Measurements from ENCODE around the gene SLC25A52.

Gene SLC25A52

DNA sequence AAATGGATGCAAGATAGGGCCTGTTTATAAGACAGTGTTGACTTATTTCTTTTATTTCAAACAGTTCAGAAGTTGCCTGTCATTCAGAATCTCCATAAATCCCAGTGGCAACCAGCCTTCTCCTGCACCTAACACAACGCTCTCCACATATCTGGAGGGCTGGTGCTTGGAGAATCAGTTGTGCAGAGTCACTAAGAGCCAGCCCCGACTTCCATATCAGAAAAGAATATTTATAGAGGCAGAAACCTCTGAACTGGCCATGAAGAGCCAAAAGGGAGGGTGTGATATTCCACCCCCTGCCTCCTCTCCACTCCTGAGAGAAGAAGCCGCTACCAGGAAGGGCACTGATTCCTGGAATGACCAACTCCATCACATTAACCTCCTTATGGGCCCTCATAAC, 42.3 kb downstream of the SLC25A52 start:
- H3K9ac ChIP-seq (ENCODE audit: low read depth, low read length, poor library complexity, severe bottlenecking) = no peak overlapping the region
- H3K4me1 ChIP-seq (ENCODE audit: insufficient read depth, low read length, poor library complexity, severe bottlenecking) = no peaks in the 10 kb centered on the region
- H3K36me3 ChIP-seq (ENCODE audit: insufficient read depth, low read length) = no peaks in the 10 kb centered on the region
- H3K9me2 ChIP-seq (replicated peaks; ENCODE audit: low read depth, low read length) = no peaks in the 10 kb centered on the region
- 0 out of 2 replicates have a peak, but pooled peaks cover 8% of the 10 kb centered on the region for H3K9me3 ChIP-seq (ENCODE audit: insufficient read depth, low read depth, low read length)
- H2AFZ ChIP-seq (ENCODE audit: low read length) = no peak overlapping the region
- no peak overlapping the region for H3K4me2 ChIP-seq (ENCODE audit: low read depth, low read length, poor library complexity, severe bottlenecking)
- H3K79me2 ChIP-seq (ENCODE audit: insufficient read depth, low read length) = no peaks in the 10 kb centered on the region
- no peaks in the 10 kb centered on the region for H4K20me1 ChIP-seq (ENCODE audit: insufficient read depth, low read length, poor library complexity, severe bottlenecking)
- no peaks in the 10 kb centered on the region for H3F3A ChIP-seq (ENCODE audit: low read depth)
- H3K27me3 ChIP-seq (ENCODE audit: insufficient read depth, low read length, poor library complexity, severe bottlenecking) = no peaks in the 10 kb centered on the region
- H3K4me3 ChIP-seq (ENCODE audit: low read length, poor library complexity, severe bottlenecking) = no peak overlapping the region
- TF ChIP-seq EZH2phosphoT487 (IDR thresholded peaks at IDR 0.05; ENCODE audit: borderline replicate concordance) = no peak
- TF ChIP-seq, protein P1, sequence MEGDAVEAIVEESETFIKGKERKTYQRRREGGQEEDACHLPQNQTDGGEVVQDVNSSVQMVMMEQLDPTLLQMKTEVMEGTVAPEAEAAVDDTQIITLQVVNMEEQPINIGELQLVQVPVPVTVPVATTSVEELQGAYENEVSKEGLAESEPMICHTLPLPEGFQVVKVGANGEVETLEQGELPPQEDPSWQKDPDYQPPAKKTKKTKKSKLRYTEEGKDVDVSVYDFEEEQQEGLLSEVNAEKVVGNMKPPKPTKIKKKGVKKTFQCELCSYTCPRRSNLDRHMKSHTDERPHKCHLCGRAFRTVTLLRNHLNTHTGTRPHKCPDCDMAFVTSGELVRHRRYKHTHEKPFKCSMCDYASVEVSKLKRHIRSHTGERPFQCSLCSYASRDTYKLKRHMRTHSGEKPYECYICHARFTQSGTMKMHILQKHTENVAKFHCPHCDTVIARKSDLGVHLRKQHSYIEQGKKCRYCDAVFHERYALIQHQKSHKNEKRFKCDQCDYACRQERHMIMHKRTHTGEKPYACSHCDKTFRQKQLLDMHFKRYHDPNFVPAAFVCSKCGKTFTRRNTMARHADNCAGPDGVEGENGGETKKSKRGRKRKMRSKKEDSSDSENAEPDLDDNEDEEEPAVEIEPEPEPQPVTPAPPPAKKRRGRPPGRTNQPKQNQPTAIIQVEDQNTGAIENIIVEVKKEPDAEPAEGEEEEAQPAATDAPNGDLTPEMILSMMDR (conservative IDR thresholded peaks at IDR 0.05; ENCODE audit: low read length) = no peak

DNA sequence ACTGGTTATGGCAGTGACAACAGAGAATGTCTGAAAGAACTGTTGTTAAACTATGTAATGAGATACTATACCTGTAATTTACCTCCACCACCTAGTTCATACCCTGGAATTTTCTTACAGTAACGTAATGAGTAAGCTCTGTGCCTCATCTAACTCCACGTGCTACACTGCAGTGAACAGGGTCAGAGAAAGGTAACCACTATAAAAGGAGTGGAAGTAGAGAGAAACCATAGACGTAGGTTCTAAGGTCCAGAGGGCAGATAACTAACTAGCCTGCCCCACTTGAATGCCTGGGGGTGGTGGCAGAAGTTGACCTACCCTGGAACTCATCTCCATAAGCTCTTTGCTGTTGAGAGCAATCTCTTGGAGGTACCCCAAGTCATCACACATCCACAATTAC, 44.3 kb downstream of the SLC25A52 start:
- no peak overlapping the region for H3K4me2 ChIP-seq (ENCODE audit: low read depth, low read length, poor library complexity, severe bottlenecking)
- no peaks in the 10 kb centered on the region for H3K27me3 ChIP-seq (ENCODE audit: insufficient read depth, low read length, poor library complexity, severe bottlenecking)
- H3K9ac ChIP-seq (ENCODE audit: low read depth, low read length, poor library complexity, severe bottlenecking) = no peak overlapping the region
- 0 out of 2 replicates have a peak, but pooled peaks cover 8% of the 10 kb centered on the region for H3K9me3 ChIP-seq (ENCODE audit: insufficient read depth, low read depth, low read length)
- no peaks in the 10 kb centered on the region for H4K20me1 ChIP-seq (ENCODE audit: insufficient read depth, low read length, poor library complexity, severe bottlenecking)
- H3K9me2 ChIP-seq (replicated peaks; ENCODE audit: low read depth, low read length) = no peaks in the 10 kb centered on the region
- no peaks in the 10 kb centered on the region for H3K36me3 ChIP-seq (ENCODE audit: insufficient read depth, low read length)
- no peaks in the 10 kb centered on the region for H3F3A ChIP-seq (ENCODE audit: low read depth)
- no peak overlapping the region for H2AFZ ChIP-seq (ENCODE audit: low read length)
- no peak for TF ChIP-seq EZH2phosphoT487 (IDR thresholded peaks at IDR 0.05; ENCODE audit: borderline replicate concordance)
- TF ChIP-seq, protein P1 (conservative IDR thresholded peaks at IDR 0.05; ENCODE audit: low read length) = no peak
- no peaks in the 10 kb centered on the region for H3K4me1 ChIP-seq (ENCODE audit: insufficient read depth, low read length, poor library complexity, severe bottlenecking)
- no peaks in the 10 kb centered on the region for H3K79me2 ChIP-seq (ENCODE audit: insufficient read depth, low read length)
- H3K4me3 ChIP-seq (ENCODE audit: low read length, poor library complexity, severe bottlenecking) = no peak overlapping the region

DNA sequence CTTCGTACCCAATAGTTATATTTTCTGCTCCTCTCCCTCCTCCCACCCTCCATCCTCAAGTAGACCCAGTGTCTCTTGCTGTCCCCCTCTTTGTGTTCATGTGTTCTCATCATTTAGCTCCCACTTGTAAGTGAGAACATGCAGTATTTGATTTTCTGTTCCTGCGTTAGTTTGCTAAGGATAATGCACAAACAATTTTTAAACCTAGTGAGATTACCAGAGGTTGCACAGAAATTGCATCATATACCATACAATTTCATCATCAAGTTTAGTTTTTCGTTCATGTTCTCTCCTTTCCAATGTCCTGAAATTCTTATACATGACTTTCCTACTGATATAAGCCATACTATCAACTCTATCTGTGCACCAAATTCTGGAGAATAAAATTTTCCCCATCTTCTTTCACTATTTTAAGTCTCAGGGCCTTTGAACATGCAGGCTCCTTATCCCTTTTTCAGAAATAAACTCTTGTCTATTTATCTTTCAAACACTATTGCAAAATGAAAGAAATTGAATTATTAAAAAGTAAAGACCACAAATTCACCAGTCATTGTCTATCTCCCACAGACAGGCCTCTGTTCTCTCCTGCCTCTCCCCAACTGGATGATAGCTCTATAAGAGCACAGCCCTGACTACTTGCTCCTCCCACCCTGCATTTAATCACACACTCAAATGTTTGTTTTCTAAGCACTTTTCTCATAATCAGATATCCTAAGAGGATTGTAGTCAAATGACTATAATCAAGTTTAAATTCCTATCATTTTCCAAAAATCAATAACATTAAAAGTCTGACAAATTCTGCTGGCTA, 49.1 kb downstream of the SLC25A52 start:
- Histone ChIP-seq H2AFZ (ENCODE audit: low read length) (no peak overlapping the region), H3K9ac (ENCODE audit: low read depth, low read length, poor library complexity, severe bottlenecking) (no peak overlapping the region), H3F3A (ENCODE audit: low read depth) (no peaks in the 10 kb centered on the region), H3K27me3 (ENCODE audit: insufficient read depth, low read length, poor library complexity, severe bottlenecking) (no peaks in the 10 kb centered on the region), H3K36me3 (ENCODE audit: insufficient read depth, low read length) (no peaks in the 10 kb centered on the region), H3K4me2 (ENCODE audit: low read depth, low read length, poor library complexity, severe bottlenecking) (no peak overlapping the region), H3K9me3 (ENCODE audit: insufficient read depth, low read depth, low read length) (no peaks in the 10 kb centered on the region), H3K79me2 (ENCODE audit: insufficient read depth, low read length) (no peaks in the 10 kb centered on the region), H3K4me3 (ENCODE audit: low read length, poor library complexity, severe bottlenecking) (no peak overlapping the region), H3K4me1 (ENCODE audit: insufficient read depth, low read length, poor library complexity, severe bottlenecking) (no peaks in the 10 kb centered on the region), H4K20me1 (ENCODE audit: insufficient read depth, low read length, poor library complexity, severe bottlenecking) (no peaks in the 10 kb centered on the region), H3K9me2 (replicated peaks; ENCODE audit: low read depth, low read length) (no peaks in the 10 kb centered on the region)
- TF ChIP-seq, protein P1 (conservative IDR thresholded peaks at IDR 0.05; ENCODE audit: low read length) = no peak
- TF ChIP-seq EZH2phosphoT487 (IDR thresholded peaks at IDR 0.05; ENCODE audit: borderline replicate concordance) = no peak
